Measurements from ENCODE around the gene KRTAP5-8. TPM values are rescaled to one million over a fixed set of nuclear protein-coding genes. Genes with fewer than 3 reads are reported as not detected.
"Not testable (repeated sequence)": the region's sequence is repeated elsewhere in the genome, so short reads cannot be mapped to it uniquely, and the experiment has no call there.

KRTAP5-8 gene
- total RNA-seq, 2 donors from 2014 or later: 0.35 TPM; not detected in 1

GRCh38 chr11:71527576-71528210 is 10.1 kb upstream of the KRTAP5-8 start:
- no peak overlapping the region for H3K9ac ChIP-seq (ENCODE audit: low read depth in 2 of 2, low read length in 2 of 2)
- TF ChIP-seq CTCF (IDR thresholded peaks at IDR 0.05): no peak
- no peak overlapping the region for H3K27ac ChIP-seq
- no peaks in the 10 kb centered on the region for H3K27me3 ChIP-seq
- no peak overlapping the region for H3K4me3 ChIP-seq
- no peak for DNase-seq
- intact Hi-C loops (cut with DNase I): no loop called here
- H3K9me3 ChIP-seq: no peaks in the 10 kb centered on the region
- H3K4me1 ChIP-seq: no peaks in the 10 kb centered on the region
- H3K36me3 ChIP-seq: no peaks in the 10 kb centered on the region

GRCh38 chr11:71530602-71531001 is 7.2 kb upstream of the KRTAP5-8 start:
- intact Hi-C loops (cut with DNase I): no loop called here
- DNase-seq: no peak
- no peaks in the 10 kb centered on the region for H3K27me3 ChIP-seq

GRCh38 chr11:71532036-71532610 is 5.7 kb upstream of the KRTAP5-8 start:
- no peak for TF ChIP-seq CTCF (IDR thresholded peaks at IDR 0.05)
- Histone ChIP-seq H3K36me3 (no peaks in the 10 kb centered on the region), H3K4me1 (no peaks in the 10 kb centered on the region), H3K9me3 (no peaks in the 10 kb centered on the region), H3K9ac (ENCODE audit: low read depth in 2 of 2, low read length in 2 of 2) (no peak overlapping the region), H3K4me3 (no peak overlapping the region), H3K27me3 (no peaks in the 10 kb centered on the region), H3K27ac (no peak overlapping the region)
- no peak for DNase-seq
- intact Hi-C loops (cut with DNase I): no loop called here

More at GRCh38 chr11:71530602-71531001, 7.2 kb upstream of the KRTAP5-8 start:
- H3K9ac ChIP-seq (ENCODE audit: low read depth in 2 of 2, low read length in 2 of 2): no peak overlapping the region
- H3K9me3 ChIP-seq: no peaks in the 10 kb centered on the region
- H3K4me1 ChIP-seq: no peaks in the 10 kb centered on the region
- no peak overlapping the region for H3K4me3 ChIP-seq
- no peaks in the 10 kb centered on the region for H3K36me3 ChIP-seq
- no peak overlapping the region for H3K27ac ChIP-seq
- TF ChIP-seq CTCF (IDR thresholded peaks at IDR 0.05): no peak

GRCh38 chr11:71534711-71535608 is 2.9 kb upstream of the KRTAP5-8 start:
- DNase-seq; H3K9ac ChIP-seq (ENCODE audit: low read depth in 2 of 2, low read length in 2 of 2); H3K4me1 ChIP-seq; H3K27me3 ChIP-seq; H3K4me3 ChIP-seq; H3K9me3 ChIP-seq; intact Hi-C loops (cut with DNase I); H3K36me3 ChIP-seq; H3K27ac ChIP-seq: not testable (repeated sequence)

- H3K9ac ChIP-seq (ENCODE audit: low read depth in 2 of 2, low read length in 2 of 2): no peak overlapping the region
- H3K4me3 ChIP-seq: no peak overlapping the region
- intact Hi-C loops (cut with DNase I): no loop called here
- H3K9me3 ChIP-seq: no peaks in the 10 kb centered on the region
- no peaks in the 10 kb centered on the region for H3K4me1 ChIP-seq
- H3K36me3 ChIP-seq: no peaks in the 10 kb centered on the region
- no peak overlapping the region for H3K27ac ChIP-seq
- no peaks in the 10 kb centered on the region for H3K27me3 ChIP-seq
- no peak for TF ChIP-seq CTCF (IDR thresholded peaks at IDR 0.05)
- DNase-seq: no peak
These were observed 2.0 kb upstream of the KRTAP5-8 start for GRCh38 chr11:71535825-71536224.
